Gastroesophageal sphincter (tissue), 3 donors: ENCODE results near the gene TCEAL5.

Source experiments
- POLR2AphosphoS5 ChIP-seq: sonication (generic); formaldehyde crosslinking; IDR thresholded peaks from one replicate; pipeline ENCODE4 v1.6.1; 2017; ENCODE audit warnings: antibody characterized with exemption
- TF ChIP-seq, protein P1 (sequence below), 4 experiments: fragments of 200-600 bp in 2 of 4; fragments of 450-650 bp in 2 of 4; sonication (generic) in 1 of 4; IDR thresholded peaks; one replicate each; pipeline ENCODE4 v1.5.1; 2017 to 2019; ENCODE audit warnings: antibody characterized with exemption in 4 of 4, mild to moderate bottlenecking in 2 of 4, moderate library complexity in 2 of 4

DNA sequence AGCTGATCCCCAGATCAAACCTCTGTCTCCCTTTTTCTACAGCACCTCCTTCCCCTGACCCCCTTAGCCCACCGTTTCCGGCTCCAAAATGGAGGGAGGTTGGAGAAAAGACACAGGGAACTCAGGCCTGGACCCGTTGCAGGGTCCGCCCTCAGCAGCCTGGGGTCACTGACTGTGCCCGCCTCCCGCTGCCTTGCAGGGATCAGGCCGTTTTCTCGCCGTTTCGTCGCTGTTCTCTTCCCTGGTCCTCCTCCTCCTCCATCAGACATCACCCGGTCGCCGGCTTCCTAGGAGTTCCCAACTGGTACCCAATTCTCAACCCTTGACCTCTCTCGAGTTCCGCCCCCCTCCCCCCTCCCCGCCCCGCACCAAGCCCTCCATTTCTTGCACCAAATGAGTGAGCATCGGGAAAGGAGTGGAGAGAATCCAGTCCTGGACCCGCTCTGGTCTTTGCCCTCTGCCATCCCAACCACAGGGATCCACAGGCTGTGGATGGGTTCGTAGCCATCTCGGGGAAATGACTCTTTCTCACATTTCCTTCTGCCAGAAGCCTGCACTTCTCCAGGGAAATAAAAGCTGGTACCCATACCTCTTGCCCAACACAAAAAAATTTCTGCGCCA, 493 bp downstream of the TCEAL5 start:
- TF ChIP-seq, protein P1, sequence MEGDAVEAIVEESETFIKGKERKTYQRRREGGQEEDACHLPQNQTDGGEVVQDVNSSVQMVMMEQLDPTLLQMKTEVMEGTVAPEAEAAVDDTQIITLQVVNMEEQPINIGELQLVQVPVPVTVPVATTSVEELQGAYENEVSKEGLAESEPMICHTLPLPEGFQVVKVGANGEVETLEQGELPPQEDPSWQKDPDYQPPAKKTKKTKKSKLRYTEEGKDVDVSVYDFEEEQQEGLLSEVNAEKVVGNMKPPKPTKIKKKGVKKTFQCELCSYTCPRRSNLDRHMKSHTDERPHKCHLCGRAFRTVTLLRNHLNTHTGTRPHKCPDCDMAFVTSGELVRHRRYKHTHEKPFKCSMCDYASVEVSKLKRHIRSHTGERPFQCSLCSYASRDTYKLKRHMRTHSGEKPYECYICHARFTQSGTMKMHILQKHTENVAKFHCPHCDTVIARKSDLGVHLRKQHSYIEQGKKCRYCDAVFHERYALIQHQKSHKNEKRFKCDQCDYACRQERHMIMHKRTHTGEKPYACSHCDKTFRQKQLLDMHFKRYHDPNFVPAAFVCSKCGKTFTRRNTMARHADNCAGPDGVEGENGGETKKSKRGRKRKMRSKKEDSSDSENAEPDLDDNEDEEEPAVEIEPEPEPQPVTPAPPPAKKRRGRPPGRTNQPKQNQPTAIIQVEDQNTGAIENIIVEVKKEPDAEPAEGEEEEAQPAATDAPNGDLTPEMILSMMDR (IDR thresholded peaks at IDR 0.05), result no peak
- no peak for TF ChIP-seq POLR2AphosphoS5
